Activated CD4-positive, alpha-beta T cell treated with anti-CD3 and anti-CD28 coated beads, Interleukin-2, amount 10 ng/mL, durations not matched to agents 24 days and 14 days (primary cell): ENCODE measurements around the gene MFSD12. TPM values are rescaled to one million over a fixed set of nuclear protein-coding genes. Genes with fewer than 3 reads are reported as not detected.

Experiments used
- DNase-seq: peaks from one replicate; pipeline ENCODE4 v3.0.0; 2022
- H3K27ac Mint-ChIP-seq: one replicate; pipeline ENCODE4 v1.8.0; 2022; ENCODE audit warnings: mild to moderate bottlenecking, mixed read lengths
- H3K27me3 Mint-ChIP-seq: one replicate; pipeline ENCODE4 v1.8.0; 2022; ENCODE audit warnings: mixed read lengths
- H3K36me3 Mint-ChIP-seq: one replicate; pipeline ENCODE4 v1.8.0; 2022; ENCODE audit warnings: low read depth, mild to moderate bottlenecking, mixed read lengths
- H3K4me1 Mint-ChIP-seq: one replicate; pipeline ENCODE4 v1.8.0; 2021; ENCODE audit warnings: mixed read lengths
- H3K4me3 Mint-ChIP-seq: one replicate; pipeline ENCODE4 v1.8.0; 2022; ENCODE audit warnings: mild to moderate bottlenecking, moderate library complexity, mixed read lengths
- H3K9me3 Mint-ChIP-seq: one replicate; pipeline ENCODE4 v1.8.0; 2021; ENCODE audit warnings: mixed read lengths
- intact Hi-C: fragments of 100-400 bp; cut with micrococcal nuclease; formaldehyde crosslinking; loops from one replicate; pipeline ENCODE4 v1.15.1; 2023
- total RNA-seq: library from RNA; stranded (reverse); gene quantifications from 2 replicates; pipeline ENCODE4 v1.2.3, GENCODE V29; 2022

Gene MFSD12
- total RNA-seq: 119 and 124 TPM in 2 replicates

- Mint-ChIP-seq H3K9me3 (no peaks in the 10 kb centered on the region), H3K4me3 (peak within 1 kb of the TSS; percentile 100), H3K27me3 (no peaks in the 10 kb centered on the region), H3K36me3 (peaks cover 17% of the 10 kb centered on the region), H3K27ac (peak within 1 kb of the TSS; percentile 95), H3K4me1 (peaks cover 33% of the 10 kb centered on the region)
- DNase-seq: peak; percentile 99
- intact Hi-C loops: loop anchor here (1.0 to 5.0 kb wide), 2 partner anchors 15 to 70 kb away; partner anchors contain the start of genes CACTIN and HMG20B
These were observed at the start of gene MFSD12 for GRCh38 chr19:3557461-3558248. TSS of gene MFSD12 (minus strand) at chr19:3557586. CDS start at chr19:3557403, 183 bp downstream.

GRCh38 chr19:3606690-3607289 is 49.4 kb upstream of the MFSD12 start, which contains the start of gene TBXA2R:
TSS of gene TBXA2R (minus strand) at chr19:3606875. CDS start at chr19:3600634, 6,241 bp downstream.
- Mint-ChIP-seq H3K27ac (no peak within 1 kb of the TSS), H3K27me3 (peaks cover 6% of the 10 kb centered on the region), H3K4me3 (peak within 1 kb of the TSS; percentile 54), H3K9me3 (no peaks in the 10 kb centered on the region), H3K36me3 (peaks cover 7% of the 10 kb centered on the region), H3K4me1 (peaks cover 6% of the 10 kb centered on the region)
- DNase-seq: peak; percentile 85
- intact Hi-C loops: no loop called here

- no peak overlapping the region for H3K4me3 Mint-ChIP-seq
- peaks cover 6% of the 10 kb centered on the region for H3K36me3 Mint-ChIP-seq
- peaks cover 6% of the 10 kb centered on the region for H3K27me3 Mint-ChIP-seq
- H3K9me3 Mint-ChIP-seq: no peaks in the 10 kb centered on the region
- no peak overlapping the region for H3K27ac Mint-ChIP-seq
- intact Hi-C loops: no loop called here
- DNase-seq: peak; percentile 75
- H3K4me1 Mint-ChIP-seq: peaks cover 6% of the 10 kb centered on the region
These were observed 48.8 kb upstream of the MFSD12 start for GRCh38 chr19:3606174-3606689.

- peaks cover 6% of the 10 kb centered on the region for H3K27me3 Mint-ChIP-seq
- DNase-seq: no peak
- no peak overlapping the region for H3K4me3 Mint-ChIP-seq
- peaks cover 6% of the 10 kb centered on the region for H3K36me3 Mint-ChIP-seq
- H3K9me3 Mint-ChIP-seq: no peaks in the 10 kb centered on the region
- intact Hi-C loops: no loop called here
- no peak overlapping the region for H3K27ac Mint-ChIP-seq
- H3K4me1 Mint-ChIP-seq: peaks cover 6% of the 10 kb centered on the region
These were observed 48.4 kb upstream of the MFSD12 start for GRCh38 chr19:3605770-3606169.

GRCh38 chr19:3605361-3605760 is 48.0 kb upstream of the MFSD12 start:
- Mint-ChIP-seq H3K4me1 (peaks cover 6% of the 10 kb centered on the region), H3K36me3 (peaks cover 2% of the 10 kb centered on the region), H3K27ac (no peak overlapping the region), H3K27me3 (peaks cover 6% of the 10 kb centered on the region), H3K9me3 (no peaks in the 10 kb centered on the region), H3K4me3 (no peak overlapping the region)
- intact Hi-C loops: no loop called here
- DNase-seq: no peak

- peaks cover 6% of the 10 kb centered on the region for H3K27me3 Mint-ChIP-seq
- peak; percentile 72 for DNase-seq
- H3K27ac Mint-ChIP-seq: no peak overlapping the region
- H3K36me3 Mint-ChIP-seq: peaks cover 2% of the 10 kb centered on the region
- peaks cover 6% of the 10 kb centered on the region for H3K4me1 Mint-ChIP-seq
- intact Hi-C loops: no loop called here
- no peaks in the 10 kb centered on the region for H3K9me3 Mint-ChIP-seq
- H3K4me3 Mint-ChIP-seq: no peak overlapping the region
These were observed 47.6 kb upstream of the MFSD12 start for GRCh38 chr19:3604987-3605343.

GRCh38 chr19:3604227-3604986 is 47.0 kb upstream of the MFSD12 start:
- Mint-ChIP-seq H3K36me3 (peaks cover 2% of the 10 kb centered on the region), H3K4me3 (no peak overlapping the region), H3K4me1 (peaks cover 6% of the 10 kb centered on the region), H3K27ac (no peak overlapping the region), H3K9me3 (no peaks in the 10 kb centered on the region), H3K27me3 (peaks cover 6% of the 10 kb centered on the region)
- no peak for DNase-seq
- intact Hi-C loops: no loop called here

- peaks cover 6% of the 10 kb centered on the region for H3K27me3 Mint-ChIP-seq
- H3K27ac Mint-ChIP-seq: no peak overlapping the region
- no peaks in the 10 kb centered on the region for H3K9me3 Mint-ChIP-seq
- peaks cover 6% of the 10 kb centered on the region for H3K4me1 Mint-ChIP-seq
- H3K36me3 Mint-ChIP-seq: no peaks in the 10 kb centered on the region
- no peak for DNase-seq
- intact Hi-C loops: no loop called here
- H3K4me3 Mint-ChIP-seq: no peak overlapping the region
These were observed 45.9 kb upstream of the MFSD12 start for GRCh38 chr19:3603121-3603811.

GRCh38 chr19:3601021-3601420 is 43.6 kb upstream of the MFSD12 start:
- Mint-ChIP-seq H3K9me3 (no peaks in the 10 kb centered on the region), H3K4me3 (no peak overlapping the region), H3K4me1 (no peaks in the 10 kb centered on the region), H3K36me3 (no peaks in the 10 kb centered on the region), H3K27ac (no peak overlapping the region), H3K27me3 (no peaks in the 10 kb centered on the region)
- intact Hi-C loops: no loop called here
- DNase-seq: no peak

GRCh38 chr19:3599776-3600187 is 42.4 kb upstream of the MFSD12 start:
- H3K4me3 Mint-ChIP-seq: no peak overlapping the region
- no peaks in the 10 kb centered on the region for H3K36me3 Mint-ChIP-seq
- H3K4me1 Mint-ChIP-seq: no peaks in the 10 kb centered on the region
- H3K9me3 Mint-ChIP-seq: no peaks in the 10 kb centered on the region
- no peaks in the 10 kb centered on the region for H3K27me3 Mint-ChIP-seq
- no peak for DNase-seq
- intact Hi-C loops: no loop called here
- H3K27ac Mint-ChIP-seq: no peak overlapping the region

GRCh38 chr19:3595521-3596061 is 38.2 kb upstream of the MFSD12 start:
- no peak for DNase-seq
- Mint-ChIP-seq H3K4me1 (no peaks in the 10 kb centered on the region), H3K27me3 (no peaks in the 10 kb centered on the region), H3K27ac (no peak overlapping the region), H3K9me3 (no peaks in the 10 kb centered on the region), H3K36me3 (no peaks in the 10 kb centered on the region), H3K4me3 (no peak overlapping the region)
- intact Hi-C loops: no loop called here

- Mint-ChIP-seq H3K27me3 (no peaks in the 10 kb centered on the region), H3K27ac (no peak overlapping the region), H3K9me3 (no peaks in the 10 kb centered on the region), H3K4me1 (no peaks in the 10 kb centered on the region), H3K4me3 (no peak overlapping the region), H3K36me3 (no peaks in the 10 kb centered on the region)
- intact Hi-C loops: no loop called here
- DNase-seq: no peak
These were observed 35.8 kb upstream of the MFSD12 start for GRCh38 chr19:3593156-3593555.

- no peak overlapping the region for H3K4me3 Mint-ChIP-seq
- no peaks in the 10 kb centered on the region for H3K36me3 Mint-ChIP-seq
- no peak for DNase-seq
- intact Hi-C loops: no loop called here
- no peak overlapping the region for H3K27ac Mint-ChIP-seq
- H3K4me1 Mint-ChIP-seq: no peaks in the 10 kb centered on the region
- no peaks in the 10 kb centered on the region for H3K27me3 Mint-ChIP-seq
- H3K9me3 Mint-ChIP-seq: no peaks in the 10 kb centered on the region
These were observed 34.7 kb upstream of the MFSD12 start for GRCh38 chr19:3591876-3592613.
